Measurements from ENCODE around the gene LCN10.

LCN10 gene

DNA sequence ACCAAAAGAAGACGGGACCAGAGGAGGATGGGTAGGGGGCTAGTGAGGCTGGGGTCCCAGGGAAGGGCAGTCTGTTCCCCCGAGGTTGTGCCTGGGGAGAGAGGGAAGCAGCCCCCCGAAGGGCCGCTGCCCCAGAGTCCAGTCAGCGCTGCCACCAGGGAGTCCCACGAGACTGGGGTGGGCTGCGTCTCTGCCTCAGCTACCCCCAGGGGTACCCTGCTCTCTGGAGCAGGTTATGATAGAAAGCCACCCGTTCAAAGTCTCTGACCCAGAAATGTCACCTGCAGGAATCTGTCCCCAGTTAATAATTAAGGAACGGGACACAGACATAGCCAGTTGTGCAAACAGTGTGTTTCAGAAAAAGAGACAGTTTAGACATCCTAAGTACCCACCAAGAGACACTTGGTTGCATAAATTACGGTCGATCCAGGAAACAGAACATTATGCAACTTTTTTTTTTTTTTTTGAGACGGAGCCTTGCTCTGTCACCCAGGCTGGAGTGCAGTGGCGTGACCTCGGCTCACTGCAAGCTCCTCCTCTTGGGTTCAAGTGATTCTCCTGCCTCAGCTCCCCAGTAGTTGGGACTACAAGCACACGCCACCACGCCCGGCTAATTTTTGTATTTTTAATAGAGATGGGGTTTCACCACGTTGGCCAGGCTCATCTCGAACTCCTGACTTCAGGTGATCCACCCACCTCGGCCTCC is 44.8 kb downstream of the LCN10 start:
- DNase-seq = no peak

DNA sequence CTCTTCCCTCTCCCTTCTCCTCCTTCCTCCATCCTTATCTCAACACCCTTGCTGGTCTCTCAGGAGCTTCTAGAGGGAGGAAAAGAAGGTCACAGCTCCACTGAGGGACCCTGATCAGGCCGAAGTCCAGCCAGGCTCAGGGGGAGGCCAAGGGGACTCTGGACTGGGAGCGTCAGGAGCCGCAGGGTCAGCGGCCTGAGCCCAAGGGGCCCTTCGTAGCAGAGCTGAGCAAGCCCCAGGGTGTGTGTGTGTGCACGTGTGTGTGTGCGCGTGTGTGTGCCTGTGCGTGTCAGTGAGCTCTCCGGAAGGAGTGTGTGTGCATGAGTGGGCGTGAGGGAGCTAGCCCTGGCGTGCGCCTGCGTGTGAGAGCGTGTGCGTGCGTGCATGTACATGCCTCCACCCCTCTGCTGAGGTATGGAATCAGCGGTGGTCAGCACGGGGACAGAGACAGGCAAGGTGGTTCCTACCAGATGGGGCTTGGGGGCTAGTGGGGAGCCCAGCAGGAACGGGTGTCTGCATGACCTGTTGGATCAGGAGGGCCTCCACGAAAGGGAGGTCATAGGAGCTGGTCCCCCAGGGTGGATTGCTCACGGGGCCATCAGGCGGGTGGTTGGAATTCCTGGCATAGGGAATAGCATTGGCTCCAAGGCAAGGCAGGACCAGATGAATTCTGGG is 45.5 kb downstream of the LCN10 start:
- DNase-seq = no peak

DNA sequence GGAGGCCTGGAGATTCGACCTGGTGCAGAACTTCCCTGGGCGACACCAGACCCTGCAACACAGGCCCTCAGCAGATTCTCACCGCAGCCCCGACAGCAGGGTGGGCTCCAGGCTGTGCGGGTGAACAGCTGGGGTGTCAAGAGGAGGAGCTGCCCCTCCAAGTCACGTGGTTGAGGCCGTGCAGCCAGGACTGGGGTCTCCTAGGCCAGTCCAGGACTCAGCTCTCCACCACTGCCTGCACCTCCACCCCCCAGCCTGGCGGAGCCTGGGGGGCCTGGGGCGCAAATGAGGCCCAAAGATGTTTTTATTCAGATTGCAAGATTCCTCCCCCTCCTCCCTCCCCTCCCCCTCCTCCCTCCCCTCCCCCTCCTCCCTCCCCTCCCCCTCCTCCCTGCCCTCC is 46.2 kb downstream of the LCN10 start:
- DNase-seq = no peak

DNA sequence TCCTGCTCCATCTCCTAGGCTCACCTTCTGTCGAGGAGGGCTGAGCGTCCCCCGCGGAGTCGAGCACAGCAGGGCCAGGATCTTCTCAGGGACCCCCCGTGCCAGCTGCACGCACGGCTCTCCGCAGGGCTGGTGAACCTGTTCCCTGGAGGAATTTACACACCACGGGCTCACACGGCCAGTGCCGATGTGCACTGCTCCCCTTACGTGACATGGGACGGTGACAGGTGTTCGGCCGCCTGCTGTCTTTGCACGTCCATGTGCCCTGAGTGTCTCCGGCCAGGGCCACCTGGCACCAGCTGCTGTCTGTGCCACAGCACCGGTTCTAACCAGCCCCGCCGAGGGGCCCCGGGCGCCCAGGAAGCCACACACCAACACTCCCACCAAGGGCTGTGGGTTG is 46.8 kb downstream of the LCN10 start:
- DNase-seq = no peak

DNA sequence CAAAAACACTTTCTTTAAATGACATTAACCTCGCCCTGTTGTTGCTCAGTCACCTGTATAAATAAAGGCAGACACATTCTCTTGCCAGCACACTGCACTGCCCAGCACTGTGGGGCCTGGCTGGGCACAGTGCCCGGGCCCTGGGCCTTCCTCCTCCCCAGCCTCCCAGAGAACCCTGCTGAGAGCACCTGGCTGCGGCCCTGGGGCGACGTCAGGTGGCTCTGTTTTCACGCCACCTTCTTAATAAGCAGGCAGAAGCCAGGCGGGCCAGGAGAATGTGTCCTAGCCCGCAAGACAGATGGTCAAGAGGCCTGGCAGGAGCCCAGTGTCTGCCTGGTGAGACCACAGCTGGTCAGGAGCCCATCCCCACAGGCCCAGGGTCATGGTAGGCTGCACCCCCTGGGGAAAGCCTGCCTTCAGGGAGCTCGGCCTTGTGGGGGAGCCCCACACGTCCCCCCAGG is 47.3 kb downstream of the LCN10 start:
- no peak for DNase-seq

DNA sequence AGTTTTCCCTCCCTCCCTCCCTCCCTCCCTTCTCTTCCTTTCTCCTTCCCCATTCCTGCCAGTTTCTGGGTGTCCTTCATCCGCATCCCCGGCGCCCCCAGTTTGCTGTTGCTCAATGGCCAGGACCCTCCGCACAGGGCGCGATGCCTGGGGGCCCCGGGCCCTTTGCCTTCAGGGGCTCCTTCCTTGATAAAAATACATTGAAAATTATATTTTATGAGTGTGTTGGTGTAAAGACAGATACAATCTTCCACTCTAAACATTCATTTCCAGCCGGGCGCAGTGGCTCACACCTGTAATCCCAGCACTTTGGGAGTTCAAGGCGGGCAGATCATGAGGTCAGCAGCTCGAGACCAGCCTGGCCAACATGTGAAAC is 47.9 kb downstream of the LCN10 start:
- DNase-seq = no peak

DNA sequence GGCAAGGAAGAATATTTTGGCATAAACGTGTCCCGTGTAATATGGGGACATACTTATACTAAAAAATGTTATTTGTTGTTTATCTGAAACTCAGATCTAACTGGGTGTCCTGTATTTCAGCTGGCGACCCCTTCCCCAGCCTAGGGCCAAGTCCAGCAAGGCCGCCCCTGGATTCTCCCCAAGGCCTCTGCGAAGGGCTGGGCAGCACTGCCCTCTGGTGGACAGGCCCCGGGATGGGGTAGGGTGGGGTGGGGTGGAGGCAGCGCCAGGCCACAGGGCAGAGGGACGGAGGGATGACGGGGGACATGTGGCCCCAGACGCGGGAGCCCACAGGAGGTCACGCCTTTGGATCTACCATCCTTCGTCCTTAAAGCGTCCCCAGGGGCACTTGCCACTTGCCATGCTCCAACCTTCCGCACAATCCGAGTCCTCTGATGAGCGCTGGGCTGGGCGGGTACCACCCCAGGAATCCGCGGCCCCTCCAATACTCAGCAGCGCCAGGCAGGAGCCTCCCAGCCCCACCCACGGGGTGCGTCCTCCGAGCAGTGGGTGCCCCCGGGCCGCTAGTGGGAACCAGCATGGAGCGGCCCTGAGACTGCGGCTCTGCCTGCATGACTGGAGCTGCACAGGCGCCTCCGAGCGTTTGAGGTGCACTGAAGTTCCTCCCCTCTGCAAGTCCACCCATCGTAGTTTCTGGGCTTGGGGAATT is 48.4 kb downstream of the LCN10 start:
- peak; percentile 68 for DNase-seq

DNA sequence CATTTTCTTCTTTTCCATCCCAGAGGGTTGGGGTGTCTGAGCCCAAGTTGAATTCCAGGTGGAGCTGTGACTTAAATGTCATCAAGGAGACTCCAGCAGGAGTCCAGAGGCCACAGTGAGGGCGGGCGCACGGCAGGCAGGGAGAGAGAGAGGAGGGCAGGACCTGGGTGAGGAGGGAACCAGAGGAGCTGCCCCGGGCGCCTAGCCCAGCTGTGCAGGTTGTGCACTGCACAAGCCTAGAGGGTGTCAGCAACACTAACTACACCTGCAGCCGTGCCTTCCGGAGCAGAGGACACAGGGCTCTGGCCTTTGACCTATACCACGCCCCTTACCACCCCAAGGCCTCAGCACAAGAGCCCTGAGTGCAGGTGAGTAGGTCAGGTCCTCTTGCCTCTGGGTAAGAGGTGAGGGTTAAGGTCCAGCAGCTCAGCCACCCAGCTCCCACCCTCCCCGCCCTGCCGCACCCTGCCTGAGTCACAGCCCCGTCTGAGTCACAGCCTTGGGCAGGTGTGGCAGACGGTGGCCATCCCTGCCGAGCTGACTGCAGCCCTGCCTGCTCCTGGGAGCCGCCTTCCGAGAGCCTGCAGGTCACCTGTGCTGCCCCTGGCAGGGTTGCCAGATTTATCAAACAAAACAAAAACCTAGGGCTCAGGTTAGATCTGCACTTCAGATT is 49.1 kb downstream of the LCN10 start:
- no peak for DNase-seq

DNA sequence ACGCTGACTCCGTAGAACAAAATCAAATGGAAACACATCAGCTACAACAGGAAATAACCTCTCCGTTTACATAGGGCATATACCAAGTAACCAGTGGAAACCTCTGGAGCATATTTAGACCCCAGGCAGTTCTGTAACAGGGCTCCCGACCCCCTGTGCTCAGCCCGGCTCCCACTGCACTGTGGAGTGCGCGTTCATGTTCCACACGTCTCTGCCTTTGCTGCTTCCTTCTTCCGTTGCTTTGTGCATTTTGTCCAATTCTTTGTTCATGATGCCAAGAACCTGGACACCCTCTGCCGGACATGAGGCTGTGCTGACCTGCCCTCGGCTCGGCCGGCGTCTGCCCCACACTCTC is 49.6 kb downstream of the LCN10 start:
- DNase-seq = no peak

DNA sequence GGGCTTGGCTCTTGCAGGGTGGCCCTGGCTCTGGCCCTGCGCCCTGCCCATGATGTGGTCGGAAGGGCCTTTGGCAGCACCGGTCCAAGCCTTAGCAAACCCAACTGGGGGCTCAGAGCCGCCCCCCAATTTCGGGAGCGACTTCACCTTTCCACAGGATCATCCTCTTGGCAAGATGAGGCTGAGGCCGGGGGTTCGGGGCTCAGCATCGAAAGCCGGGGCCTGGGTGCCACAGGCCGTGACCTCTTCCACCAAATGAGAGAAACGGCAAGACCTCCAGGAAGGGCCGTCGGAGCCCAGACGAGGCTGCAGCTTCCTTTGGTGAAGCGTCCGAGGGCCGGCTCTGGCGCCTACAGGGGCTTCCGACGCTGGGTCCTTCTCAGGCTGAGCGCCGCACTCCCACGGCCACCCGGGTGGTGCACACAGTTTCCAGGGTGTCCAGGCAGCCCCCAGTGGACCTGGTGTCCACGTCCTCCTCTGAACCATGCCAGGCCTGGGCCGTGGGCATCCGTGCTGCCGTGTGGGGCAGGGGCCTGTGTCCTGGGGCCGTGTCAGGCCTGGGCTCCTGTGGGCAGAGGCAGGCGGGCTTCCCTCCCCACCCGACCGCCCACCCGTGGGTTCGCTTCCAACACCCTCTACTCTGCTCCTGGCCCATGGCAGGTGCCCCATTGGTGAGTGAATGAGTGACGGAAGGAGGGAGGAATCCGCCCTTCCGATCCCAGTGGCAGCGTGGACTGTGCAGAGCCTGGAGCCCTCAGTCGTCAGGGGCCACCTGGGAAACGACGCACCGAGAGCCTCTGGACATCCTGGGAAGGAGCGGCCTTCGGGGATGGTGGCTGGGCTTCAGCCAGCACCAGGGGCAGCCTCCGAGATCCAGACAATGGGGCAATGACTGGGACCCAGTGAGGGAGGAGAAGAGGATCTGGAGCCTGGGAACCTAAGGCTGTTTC is 50.3 kb downstream of the LCN10 start:
- no peak for DNase-seq

DNA sequence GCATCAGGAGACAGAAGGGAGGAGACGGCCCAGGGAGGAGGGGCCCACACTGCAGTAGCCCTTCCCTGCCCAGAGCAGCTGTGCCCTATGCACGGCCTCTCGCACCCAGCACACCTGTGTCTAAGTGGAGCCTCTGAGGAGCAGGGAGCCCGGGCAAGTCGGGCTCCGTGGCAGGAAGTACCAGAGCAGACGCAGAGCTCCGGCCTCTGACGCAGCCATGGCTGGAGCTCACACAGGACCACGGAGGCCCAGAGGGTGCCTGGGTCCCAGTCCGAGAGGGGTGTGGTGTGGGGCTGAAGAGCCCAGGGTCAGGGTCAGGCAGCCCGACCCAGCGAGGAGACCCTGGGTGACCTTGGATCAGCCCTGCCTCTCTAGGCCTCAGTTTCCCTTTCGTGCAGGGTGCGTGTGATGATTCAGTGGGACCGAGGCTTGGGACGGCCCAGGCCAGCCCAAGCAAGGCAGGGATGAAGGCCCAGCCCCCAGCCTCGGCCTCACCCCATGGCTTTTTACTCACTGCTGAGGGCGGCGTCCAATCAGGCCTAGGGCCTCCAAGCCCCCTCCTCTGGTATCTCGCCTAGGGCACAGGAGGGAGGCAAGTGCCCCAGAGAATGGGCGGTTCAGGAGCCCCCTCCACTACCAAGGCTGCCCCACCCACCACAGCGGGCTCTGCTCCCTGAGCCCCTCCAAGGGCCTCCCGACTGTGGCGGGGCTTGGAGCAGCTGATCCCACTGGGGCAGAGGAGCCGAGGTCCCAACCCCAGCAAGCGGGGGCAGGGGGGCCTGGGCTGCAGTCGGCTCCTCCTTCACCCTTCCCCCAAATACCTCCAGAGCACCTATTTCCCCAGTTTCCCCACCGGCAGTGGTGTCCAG is 51.2 kb downstream of the LCN10 start:
- no peak for DNase-seq

DNA sequence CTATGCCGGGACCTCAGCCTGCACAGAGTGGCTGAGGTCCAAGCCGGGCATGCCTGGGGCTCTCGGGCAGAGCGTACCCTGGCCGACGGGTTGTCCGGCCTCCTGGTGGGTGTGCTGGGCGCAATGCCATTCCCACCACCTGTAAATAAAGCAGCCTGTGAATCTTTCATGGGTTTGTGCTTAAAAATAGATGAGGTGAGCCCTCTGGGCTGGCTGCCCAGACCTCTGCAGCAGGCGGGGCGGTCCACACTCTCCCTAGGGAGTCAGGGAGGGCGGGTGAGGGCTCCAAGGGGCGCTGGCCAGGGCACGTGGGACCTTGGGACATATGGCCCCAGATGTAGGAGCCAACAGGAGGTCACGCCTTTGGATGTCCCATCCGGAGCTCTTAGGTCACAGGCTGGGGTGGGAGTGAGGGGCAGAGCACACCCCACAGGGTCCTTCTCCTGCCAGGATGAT is 51.9 kb downstream of the LCN10 start:
- no peak for DNase-seq

DNA sequence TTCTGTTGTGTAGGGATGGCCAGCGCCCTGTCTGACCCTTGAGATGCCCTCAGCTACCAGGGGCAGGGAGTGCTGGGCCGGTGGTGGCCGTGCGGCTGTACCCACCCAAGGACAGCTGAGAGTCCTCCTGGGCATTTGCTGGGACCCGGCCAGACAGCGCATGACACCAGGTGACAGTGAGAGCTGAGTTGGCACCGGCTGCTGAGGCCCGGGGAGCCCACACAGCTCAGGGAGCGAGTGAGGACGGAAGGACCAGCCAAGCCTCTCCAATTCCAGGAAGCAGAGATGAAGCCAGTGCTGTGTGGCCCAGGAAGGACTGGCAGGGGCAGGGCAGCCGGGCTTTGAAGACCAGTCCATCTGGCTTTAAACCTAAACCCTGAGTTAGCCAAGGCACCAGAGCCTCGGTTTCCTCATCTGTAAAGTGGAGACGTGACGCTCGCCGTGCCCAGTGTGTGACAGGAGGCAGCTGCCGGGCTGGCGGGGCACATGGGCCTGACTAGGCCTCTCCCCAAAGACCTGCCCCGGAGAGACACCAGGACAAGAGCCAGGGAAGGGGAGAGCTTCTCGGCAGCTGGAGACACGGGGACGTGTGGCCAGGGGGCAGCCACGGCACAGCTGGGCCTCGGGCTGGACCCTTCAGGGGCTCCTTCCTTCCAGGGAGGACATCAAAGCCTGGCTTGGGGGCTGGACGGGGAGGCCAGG is 52.5 kb downstream of the LCN10 start:
- no peak for DNase-seq

DNA sequence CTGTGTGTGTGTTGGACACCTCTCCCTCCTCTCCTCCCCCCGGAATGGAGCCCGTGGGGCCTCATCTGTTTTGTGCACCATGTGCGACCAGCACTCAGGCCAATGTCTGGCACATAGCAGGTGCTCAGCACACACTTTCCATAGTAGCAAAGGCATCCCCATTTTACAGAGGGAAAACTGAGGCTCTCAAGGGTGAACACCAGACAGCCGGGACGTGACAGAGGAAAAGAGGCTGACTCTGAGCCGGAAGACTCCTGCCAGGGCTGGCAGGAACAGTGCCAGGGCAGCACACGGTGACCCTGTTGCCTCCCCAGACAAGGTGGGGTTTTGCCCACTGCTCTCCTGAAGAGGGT is 53.7 kb downstream of the LCN10 start:
- DNase-seq = no peak

DNA sequence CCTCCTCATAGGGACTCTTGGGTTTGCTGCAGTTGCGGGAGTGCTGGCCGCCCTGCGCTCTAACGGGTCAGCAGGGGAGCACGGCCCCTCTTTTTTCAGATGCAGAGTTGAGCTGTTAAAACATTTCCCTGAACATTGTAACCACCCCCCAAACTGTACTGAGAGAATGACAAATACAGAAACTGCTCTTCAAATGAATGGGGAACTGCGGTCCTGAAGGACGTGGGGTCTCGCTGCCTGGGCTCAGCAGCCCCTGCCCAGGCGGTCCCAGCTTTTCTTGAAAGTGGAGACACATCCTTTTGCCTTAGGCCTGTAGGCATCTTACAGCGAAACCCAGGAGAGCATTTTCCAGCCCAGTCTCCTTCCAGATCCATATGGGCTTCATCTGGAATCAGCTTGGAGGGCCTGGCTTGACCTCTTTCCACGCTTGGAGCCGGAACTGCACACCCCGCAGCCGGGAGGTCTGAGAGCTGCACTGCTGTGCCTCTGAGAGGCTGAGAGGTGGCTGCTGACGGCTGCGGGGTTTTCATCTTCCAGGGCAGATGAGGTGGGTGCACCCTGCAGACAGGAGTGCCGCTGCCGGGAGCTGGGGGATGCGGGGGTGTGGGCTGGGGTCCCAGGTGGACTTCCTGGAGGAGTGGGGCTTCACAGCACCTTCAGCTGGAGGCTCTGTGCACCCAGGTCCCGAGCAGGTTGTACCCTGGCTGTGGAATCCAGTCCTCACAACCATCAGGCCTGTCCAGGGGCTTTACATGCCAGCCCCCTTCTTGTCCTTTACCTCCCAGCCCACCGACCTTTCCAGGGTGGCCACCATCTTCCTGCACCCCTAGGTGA is 54.2 kb downstream of the LCN10 start:
- no peak for DNase-seq
